Stromal cell of bone marrow (primary cell): ENCODE data around the gene MTHFSD.
"Not testable (repeated sequence)": the region's sequence is repeated elsewhere in the genome, so short reads cannot be mapped to it uniquely, and the experiment has no call there.

Experiments
- DNase-seq: peaks from one replicate; pipeline ENCODE4 v3.0.0-alpha.2; 2012; ENCODE audit warnings: low read depth

MTHFSD gene, protein sequence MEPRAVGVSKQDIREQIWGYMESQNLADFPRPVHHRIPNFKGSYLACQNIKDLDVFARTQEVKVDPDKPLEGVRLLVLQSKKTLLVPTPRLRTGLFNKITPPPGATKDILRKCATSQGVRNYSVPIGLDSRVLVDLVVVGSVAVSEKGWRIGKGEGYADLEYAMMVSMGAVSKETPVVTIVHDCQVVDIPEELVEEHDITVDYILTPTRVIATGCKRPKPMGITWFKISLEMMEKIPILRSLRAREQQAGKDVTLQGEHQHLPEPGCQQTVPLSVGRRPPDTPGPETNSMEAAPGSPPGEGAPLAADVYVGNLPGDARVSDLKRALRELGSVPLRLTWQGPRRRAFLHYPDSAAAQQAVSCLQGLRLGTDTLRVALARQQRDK

DNA sequence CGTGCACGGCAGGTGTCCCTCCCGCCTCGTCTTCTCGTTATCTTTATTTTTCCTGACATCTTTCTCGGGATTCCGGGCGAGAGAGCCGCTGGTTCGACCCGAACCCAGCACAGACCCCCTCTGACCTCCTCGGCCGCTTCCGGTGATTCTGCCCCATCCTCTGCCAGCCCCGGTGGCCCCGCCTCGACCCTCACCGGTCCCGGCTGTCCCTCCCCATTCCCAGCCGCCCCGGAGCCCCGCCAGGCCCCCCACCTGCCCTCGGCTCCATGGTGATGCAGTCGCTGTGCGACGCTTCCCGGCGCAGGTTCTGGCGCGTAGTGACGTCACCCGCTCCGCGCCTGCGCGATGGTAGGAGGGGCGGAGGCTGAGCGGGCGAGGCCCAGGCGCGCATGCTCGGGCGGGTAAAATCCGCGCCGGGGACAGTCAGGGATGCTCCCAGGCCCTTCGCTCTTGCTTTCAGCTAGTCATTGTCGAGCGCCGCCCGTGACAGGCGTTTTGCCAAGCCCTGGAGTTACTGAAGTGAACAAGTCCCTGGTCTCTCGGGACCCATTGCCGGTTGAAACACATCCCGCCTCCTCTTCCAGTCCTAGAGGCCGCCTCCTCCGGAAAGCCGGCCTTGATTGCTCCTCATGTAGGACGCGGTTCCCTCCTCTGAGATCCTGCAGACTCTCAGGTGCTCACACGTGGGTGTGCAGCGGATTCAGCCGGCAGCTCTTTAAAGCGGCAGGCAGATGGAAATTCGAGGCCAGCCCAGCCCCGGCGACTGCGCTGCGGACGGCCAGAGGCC, at the start of gene MTHFSD:
Gene MTHFSD, minus strand, starts transcription at position 319 of the 787 bp plus-strand sequence. Its CDS starts 51 bp downstream, at position 268.
- peak; percentile 78 for DNase-seq

DNA sequence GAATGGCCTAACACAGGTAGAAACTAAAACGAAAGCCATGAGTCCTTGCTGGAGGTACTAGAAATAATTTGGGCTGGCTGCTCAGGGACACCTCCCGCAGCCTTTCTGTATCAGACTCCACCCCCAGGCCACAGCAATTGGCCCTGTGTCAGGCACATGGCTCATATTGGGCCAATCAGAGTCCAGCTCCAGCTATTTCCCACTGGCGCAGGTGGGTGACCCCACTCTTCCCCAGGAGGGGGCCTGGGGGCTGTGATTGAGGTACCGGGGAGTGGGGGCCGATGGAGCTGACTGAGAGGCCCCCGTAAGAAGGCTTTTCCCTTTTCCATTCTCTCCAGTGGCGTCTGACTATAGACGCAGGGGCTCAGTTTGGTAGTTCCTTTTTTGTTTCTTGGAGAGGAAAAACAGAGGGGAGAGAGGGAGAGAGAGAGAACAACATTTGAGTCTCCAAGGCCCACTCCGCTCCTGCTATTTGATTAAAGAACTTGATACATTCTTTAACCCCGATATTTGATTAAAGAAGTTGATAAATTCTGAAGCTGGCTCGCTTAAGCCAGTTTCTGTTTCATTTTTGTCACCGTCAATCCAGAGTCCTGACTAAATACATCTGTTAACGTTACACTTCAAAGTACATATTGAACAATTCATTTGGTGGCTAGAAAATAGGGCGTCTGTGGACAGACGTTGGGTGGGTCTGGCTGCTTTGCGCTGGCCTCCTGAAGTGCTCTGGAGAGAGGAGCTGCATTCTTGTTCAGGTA, 49.6 kb upstream of the MTHFSD start:
- no peak for DNase-seq

DNA sequence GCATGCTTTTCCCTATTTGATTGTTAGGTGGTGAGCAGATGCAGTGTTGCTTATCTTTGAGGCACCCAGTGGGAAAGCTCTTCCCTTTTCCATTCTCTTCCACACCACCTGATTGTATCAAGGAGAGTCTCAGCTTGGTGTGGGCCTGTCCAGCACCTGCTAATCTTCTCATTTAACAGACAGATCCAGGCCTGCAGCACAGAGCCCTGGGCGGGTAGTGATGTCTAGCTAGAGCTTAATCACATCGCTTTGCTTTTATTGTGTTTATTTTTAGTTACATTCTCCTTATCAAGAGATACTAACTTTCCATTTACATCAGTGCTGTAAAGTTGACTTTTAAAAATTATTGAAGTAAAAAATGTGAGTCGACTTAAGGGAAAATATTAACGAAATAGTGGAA, 47.5 kb upstream of the MTHFSD start:
- DNase-seq, result no peak

DNA sequence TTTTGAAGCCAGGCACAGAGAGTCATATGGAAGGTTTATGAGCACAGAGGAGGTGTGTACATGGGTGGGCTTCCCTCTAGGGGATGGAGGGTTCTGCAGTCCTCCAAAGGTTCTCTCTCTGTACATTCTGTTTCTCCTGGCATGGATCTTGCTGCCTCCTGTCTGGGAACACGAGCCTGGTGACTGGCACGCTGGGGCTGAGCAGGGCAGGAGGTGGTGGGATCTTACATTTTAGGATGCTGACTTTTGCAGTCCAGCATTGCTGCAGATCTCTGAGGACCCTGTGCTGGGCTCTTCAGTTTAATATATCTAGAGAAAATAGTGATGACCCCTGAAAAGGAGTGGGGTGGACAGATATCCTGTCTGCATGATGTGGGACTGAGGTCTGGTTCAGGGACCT, 46.3 kb upstream of the MTHFSD start:
- no peak for DNase-seq

DNA sequence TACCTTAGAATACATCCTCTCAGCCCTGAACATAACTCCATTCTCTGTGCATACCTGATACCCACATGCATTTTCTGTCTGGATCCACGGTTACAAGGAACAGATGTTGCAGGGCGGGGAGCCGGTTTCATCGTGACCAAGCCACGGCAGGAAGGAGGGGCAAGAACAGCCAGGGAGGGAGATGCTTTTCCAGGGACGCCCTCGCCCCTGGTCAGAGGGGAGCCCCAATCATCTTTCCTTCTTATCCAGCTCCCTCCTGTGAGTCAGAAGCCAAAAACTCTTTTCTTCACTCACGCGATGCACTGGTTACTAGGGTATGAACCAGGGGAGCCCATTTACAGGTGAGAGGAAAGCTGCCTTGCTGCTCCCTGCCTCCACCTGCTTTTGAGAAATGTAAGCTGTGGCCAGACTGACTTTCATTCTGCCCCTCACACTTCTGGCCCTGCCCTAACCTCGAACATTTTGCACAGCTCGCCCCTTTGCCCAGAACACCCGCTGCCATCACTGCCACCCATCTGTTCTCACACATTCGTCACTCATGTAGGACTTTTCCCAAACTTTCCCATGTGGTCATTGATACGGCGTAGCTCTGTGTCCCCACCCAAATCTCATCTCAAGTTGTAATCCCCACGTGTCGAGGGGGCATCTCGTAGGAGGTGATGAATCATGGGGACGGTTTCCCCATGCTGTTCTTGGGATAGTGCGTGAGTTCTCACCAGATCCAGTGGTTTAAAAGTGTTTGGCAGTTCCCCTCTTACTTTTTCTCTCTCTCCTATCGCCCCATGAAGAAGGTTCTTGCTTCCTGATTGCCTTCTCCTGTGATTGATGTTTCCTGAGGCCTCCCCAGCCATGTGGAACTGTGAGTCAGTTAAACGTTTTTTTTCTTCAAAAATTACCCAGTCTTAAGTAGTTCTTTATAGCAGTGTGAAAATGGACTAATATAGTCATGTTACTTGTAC, 43.9 kb upstream of the MTHFSD start:
- DNase-seq, result no peak

DNA sequence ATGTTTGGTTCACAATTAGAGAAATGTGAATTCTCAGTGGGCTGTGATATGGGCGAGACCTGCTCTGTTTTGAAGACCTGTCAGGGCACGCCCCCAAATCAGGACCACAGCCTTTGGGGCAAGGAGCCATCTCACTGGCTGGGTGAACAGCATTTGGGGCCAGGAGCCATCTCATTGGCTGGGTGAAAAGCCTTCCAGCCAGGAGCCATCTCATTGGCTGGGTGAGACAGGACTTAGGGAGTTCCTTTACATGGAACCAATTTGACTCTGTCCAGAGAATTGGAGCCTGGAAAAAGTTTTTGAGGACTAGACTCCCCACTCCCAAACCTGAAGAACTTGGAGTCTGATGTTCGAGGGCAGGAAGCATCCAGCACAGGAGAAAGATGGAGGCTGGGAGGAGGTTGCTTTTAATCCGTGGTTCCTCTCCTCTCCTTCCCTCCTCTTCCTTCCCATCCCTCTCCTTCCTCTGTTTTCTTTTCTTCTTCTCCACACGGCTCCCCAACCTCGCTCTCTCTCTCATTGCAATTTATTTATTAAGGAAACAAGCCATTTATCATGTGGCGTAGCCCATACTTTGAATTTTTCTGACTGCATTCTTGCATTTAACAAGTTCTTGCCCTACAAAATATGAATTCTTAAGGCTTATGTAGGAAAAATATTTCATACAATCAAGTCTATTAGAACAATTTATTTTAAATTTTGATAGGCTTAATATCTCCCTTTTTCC, 43.0 kb upstream of the MTHFSD start:
- DNase-seq, result no peak

DNA sequence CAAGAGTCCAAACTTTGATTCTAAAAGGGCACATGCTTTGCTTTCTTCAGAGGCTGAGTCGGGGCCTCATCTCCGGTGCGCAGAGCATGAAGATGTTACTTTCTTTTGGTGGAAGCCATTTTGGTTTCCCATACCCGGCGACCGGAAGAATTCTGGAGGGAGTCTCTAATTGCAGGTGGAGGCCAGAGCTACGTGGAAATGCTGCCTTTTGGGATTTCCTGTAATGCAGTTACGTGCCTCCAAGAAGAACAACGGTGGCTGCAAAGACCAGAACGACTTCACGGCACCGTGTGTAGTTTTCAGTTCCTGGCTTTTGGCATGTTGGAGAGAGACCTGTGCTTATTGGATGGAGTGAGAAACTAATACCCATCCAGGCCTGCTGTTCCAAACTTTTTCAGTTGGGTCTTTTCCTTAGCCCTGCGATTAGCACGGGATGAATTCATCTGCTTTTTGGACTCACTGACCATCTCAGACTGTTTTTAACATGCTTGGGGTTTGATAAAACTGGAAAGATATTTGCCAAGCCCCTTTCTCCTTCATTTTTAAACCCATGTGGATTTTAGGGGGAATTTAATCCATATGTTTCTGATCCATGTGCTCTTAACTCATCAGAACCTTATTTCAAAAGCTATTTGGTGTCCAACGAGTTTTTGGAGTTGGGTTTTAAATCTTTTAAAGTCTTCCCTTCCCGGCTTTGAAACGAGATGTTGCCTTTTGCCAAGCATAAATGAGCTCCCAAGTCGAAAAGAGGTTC, 42.3 kb upstream of the MTHFSD start:
- no peak for DNase-seq

DNA sequence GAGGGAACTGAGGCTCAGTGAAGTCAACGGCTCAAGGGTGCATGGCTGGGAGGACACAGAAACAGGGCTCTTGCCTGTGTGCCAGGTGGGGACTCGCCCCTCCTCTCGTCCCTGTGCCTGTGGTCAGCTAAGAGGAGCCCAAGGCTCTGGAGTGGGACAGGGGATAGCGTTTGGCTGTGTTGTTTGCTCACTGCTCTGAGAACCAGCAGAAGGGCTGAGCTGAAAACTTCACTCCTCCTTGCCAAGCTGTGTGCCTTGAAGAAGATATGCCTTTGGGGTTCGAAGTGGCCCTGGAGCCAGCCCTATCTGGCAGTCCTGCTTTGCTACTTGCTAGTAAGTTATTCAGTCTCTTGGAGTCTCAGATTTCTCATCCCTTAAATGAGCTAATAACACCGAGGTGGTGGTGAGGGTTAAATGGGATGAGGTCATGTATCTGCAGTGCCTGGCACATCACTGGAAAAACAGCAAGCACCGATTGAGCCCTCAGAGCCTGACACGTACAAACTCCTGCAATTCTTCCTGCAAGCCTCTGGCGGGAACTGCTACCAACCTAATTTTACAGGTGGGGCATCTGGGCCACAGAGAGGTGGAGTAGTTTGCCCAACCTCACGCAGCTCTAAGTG, 41.1 kb upstream of the MTHFSD start:
- no peak for DNase-seq

DNA sequence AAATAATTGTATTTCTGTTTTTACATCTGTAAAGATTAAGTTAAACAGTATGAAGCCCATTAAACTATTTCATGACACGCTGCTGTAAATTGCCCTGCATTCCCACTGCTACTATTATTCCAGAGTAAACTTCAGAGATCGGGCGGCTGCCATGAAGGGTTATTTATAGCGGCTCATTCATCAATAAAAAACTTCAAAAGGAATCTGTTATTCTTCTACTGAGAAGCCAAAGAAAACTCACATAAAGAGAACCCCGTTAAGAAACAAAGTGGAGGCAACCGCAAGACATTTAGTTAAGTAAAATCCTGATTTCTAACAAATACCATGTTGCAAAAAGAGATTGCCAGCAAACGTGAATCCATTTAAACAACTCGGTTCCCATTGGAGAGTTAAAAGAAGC, 39.7 kb upstream of the MTHFSD start:
- no peak for DNase-seq

DNA sequence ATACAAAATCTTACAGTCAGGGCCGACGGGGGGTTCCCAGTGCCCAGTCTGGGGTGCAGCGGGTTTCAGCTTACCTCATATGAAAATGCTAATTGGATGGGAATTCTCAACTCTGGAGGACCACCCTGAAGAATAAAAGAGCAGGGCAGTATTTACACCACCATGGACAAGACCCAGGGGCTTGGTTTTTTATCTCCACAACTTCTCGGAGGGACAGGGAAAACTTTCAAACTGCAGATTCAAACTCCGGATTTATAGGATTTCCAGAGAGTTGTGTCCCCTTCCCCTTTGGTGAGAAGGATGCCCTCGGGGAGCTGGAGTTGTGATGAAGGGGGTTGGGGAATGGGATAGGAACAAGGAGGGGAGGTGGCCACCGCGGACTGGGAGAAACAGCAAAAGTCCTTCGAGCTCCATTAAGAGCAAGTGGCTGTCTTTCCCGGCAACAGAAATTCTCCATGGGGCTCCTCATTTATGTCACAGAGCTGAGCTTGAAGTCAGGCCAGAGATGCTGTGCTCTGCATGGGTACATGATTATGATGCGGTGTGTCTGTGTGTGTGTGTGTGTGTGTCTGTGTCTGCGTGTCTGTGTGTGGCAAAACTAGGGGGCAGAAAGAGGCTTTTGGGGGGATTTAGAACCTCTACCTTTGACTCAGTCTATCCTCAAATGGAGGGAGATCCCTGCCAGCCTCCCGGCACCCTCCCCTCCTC, 39.0 kb upstream of the MTHFSD start:
- DNase-seq, result no peak

DNA sequence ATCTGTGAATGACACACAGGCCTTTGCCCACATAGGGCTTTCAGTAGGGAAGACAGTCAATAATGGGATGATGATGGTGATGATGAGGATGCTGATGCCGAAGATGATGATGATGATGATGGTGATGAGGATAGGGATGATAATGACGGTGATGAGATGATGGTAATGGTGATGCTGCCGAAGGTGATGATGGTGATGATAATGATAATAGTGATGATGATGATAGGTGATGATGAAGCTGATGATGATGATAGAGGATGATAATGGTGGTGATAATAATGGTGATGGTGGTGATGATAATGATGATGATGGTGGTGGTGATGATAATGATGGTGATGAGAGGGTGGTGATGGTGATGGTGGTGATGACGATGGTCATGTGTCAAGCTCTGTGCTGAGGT, 36.2 kb upstream of the MTHFSD start:
- no peak for DNase-seq

DNA sequence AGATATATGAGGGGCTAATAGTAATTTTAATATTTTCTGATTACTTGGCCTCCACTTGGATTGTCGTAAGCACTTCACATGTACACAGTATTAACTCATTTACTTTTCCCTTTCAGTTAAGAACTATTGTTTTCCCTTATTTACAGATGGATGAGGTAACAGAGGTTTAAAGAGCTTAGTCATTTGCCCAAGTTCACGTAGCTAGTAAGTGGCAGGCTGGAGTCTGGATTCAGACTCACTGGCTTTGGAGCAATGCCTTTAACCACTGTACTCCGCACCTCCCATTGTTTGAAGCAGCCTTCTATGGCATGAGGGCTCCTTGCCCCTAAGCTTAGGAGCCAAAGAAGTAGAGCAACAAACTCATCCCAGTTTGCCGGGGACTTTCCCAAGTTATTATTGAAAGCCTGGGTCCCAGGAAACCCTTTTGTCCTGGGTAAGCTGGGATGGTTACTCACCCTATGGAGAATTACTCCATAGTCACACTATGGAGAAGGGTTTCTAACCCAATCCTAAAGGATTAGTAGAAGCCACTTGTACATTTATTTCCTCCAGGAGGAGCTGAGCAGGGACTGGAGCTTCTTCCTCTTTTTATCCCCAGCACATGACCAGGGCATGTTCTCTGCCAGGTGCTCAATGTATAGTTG, 35.6 kb upstream of the MTHFSD start:
- DNase-seq, result peak; percentile 76

DNA sequence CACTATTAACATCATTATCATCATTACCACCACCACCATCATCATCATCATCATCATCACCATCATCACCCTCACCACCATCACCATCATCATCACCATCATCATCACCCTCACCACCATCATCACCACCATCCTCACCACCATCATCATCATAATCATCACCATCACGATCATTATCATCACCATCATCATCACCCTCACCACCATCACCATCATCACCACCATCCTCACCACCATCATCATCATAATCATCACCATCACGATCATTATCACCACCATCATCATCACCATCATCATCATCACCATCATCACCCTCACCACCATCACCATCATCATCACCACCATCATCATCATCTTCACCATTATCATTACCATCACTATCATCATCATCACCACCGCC, 32.9 kb upstream of the MTHFSD start:
- DNase-seq, result not testable (repeated sequence)

DNA sequence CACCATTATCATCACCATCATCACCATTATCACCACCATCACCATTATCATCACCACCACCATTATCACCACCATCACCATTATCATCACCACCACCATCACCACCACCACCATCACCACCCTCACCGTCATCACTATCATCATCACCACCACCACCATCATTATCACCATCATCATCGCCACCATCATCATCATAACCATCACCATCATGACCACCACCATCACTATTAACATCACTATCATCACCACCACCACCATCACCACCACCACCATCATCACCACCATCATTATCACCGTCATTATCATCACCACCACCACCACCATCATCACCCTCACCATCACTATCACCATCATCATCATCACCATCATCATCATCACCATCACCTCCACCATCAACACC, 32.5 kb upstream of the MTHFSD start:
- DNase-seq, result no peak

DNA sequence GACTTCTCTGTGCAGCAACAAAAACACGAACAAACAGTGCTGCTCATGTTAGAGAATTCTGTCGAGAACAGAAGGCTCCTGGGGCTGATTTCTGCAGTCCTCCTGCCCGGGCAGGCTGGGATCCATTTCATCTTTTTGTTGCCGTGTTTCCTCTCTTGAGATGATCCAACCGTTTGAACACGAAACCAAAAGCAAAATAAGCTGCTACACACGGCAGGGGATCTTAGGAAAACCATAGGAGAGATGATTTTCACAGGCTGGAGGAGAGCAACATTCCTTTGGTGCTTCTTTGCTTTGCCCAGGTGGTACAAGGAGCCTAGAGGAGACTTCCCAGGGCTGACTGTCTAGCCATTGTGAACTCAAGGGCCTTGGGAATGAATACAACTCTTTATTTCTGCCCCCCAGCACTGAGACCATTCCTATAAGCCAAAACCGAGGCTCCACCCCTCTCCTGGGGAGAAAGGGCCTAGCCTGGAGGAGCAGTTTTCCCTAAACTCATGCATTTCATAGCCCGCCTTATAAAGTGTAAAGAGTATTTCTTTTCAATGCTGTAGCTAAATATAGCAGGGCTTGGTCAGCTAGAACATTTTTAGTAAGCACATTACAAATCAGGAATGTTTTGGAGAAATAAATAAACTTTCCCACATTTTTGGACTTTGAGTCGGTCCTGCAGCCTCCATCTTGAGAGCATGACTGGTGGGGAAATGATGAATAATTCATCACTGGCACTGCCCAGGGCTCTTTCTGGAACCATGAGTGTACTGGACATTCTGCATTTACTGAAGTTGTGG, 31.0 kb upstream of the MTHFSD start:
- peak; percentile 89 for DNase-seq

DNA sequence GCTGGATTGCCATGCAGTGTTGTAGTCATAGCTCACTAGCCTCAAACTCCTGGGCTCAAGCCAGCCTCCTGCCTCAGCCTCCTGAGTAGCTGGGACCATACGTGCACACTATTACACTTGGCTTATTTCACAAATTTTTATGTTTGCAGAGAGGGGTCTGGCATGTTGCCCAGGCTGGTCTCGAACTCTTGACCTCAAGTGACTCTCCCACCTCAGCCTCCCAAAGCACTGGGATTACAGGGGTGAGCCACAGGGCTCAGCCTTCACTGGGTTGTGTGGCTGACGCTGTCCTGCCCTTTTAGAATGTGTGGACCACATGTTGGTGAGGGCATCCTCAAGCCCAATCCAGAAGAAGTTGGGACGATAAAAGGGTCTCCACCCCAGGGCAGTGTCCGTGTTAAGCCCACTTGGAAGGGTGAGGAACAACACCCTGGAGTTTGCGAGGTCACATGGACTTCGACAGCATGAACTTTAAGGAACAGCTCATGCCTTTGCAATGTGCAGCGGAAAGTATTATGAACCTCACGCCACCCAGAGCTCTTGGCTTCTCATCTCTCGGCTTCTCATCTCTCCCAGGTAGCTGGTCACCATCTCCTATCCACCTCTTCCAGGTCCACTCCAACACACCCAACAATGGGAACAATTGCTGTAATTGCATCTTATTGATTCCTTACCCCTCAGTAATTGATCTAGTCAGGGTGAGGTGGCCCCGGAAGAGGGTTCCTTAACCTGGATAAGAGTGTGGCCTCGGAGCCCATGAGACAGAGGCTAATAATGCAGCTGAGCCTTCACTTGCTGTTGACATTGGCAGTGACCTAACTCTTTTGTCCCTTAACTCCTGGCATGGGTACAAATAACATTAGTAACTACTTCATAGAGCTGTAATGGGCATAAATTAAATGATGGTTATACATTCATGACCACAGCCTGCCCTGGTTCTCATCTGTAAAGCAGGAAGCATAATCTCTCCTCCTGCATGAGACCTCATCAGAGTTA, 30.0 kb upstream of the MTHFSD start:
- DNase-seq, result no peak
